ENCODE results near the gene PPP1R17.

DNA sequence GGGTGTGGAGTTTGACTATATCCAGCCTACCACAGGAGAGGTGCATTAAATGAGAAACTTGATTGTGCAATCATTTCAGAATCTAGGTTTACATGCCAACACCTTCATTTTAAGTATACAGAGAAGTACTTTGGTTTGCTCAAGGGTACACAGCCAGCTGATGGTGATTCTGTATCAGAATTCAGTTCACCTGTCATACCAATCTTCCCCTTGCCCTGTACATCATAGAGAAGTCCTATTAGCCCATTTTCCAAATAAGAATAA is 35.0 kb upstream of the PPP1R17 start:
- TF ChIP-seq GATA2 (IDR thresholded peaks at IDR 0.05; ENCODE audit: low read depth, low read length) (no peak), GATA3 (IDR thresholded peaks at IDR 0.05; ENCODE audit: low read depth, low read length) (no peak)

All from SH-SY5Y (cell line).